ENCODE results near the gene PTOV1.

- TF ChIP-seq CTCF (conservative IDR thresholded peaks at IDR 0.05; ENCODE audit: low read length) (no peak), EZH2phosphoT487 (IDR thresholded peaks at IDR 0.05; ENCODE audit: borderline replicate concordance, low read depth, low read length) (no peak)
Measured at GRCh38 chr19:49877879-49878743, 27.2 kb downstream of the PTOV1 start.
